Activated naive CD8-positive, alpha-beta T cell (primary cell): ENCODE data around the gene LYST.

Source experiments
- H3K27ac Mint-ChIP-seq: one replicate; pipeline ENCODE4 v1.8.0; 2021; ENCODE audit warnings: mixed read lengths
- H3K27me3 Mint-ChIP-seq: one replicate; pipeline ENCODE4 v1.8.0; 2021; ENCODE audit warnings: mixed read lengths
- H3K36me3 Mint-ChIP-seq: one replicate; pipeline ENCODE4 v1.8.0; 2021; ENCODE audit warnings: mixed read lengths
- H3K4me1 Mint-ChIP-seq: one replicate; pipeline ENCODE4 v1.8.0; 2021; ENCODE audit warnings: low read depth, mixed read lengths
- H3K4me3 Mint-ChIP-seq: one replicate; pipeline ENCODE4 v1.8.0; 2021; ENCODE audit warnings: mild to moderate bottlenecking, mixed read lengths
- H3K9me3 Mint-ChIP-seq: one replicate; pipeline ENCODE4 v1.8.0; 2021; ENCODE audit warnings: low read depth, mixed read lengths

LYST gene

DNA sequence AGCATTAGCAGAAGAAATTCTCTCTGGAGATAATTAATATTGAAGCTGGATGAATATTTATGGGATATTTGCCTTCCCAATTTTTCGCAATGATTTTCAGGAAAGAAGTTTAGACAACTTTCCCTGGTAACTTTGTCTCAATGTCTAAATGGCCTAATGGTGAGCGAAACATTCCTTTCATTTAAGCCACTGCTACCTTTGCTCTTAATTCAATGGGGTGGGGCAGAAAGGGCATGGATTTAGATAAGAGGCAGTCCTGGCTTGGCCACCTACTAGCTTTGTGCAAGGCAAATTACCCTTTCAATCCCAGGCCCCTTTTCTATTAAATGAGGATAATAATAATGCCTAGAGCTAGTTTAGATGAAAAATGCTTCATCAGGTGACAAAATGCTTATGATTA lies 27.1 kb upstream of the LYST start:
- H3K36me3 Mint-ChIP-seq = no peaks in the 10 kb centered on the region
- no peaks in the 10 kb centered on the region for H3K27me3 Mint-ChIP-seq

DNA sequence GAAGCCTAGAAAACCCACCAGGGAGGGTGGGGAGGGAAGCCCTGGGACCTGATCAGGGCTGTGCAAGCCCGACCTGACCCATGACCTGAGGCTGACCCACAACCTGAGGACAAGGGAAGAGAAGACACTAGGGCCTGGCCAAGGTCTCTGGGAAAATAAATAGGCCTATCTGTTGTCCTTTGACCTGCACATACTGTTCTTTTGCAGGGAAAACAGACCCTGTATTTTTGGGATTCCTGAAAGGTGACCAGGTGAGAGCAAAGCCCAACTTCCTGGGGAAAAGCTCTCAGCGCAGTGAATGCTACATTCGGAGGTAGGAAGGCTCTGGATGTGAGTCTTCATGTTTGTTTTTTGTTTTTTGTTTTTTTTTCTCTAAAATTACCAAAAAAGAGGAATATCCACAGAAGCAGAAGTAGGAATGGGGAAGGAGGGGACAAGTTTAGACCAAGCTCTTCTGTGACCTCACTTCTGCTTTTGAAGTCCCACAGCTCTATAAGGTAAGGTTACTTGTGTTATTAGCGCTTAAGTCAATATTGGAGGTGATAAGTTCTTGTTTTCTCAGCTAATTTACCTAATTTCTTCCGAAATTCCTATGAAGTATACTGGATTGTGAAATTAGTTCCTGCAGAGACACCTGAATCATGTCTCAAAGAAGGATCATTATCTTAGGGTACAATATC lies 26.2 kb upstream of the LYST start:
- Mint-ChIP-seq H3K4me1 (peaks cover 9% of the 10 kb centered on the region), H3K27ac (no peak overlapping the region), H3K4me3 (no peak overlapping the region), H3K27me3 (no peaks in the 10 kb centered on the region), H3K9me3 (no peaks in the 10 kb centered on the region), H3K36me3 (no peaks in the 10 kb centered on the region)

More for the DNA sequence above, 27.1 kb upstream of the LYST start:
- Mint-ChIP-seq H3K27ac (no peak overlapping the region), H3K4me1 (peaks cover 1% of the 10 kb centered on the region), H3K4me3 (no peak overlapping the region), H3K9me3 (no peaks in the 10 kb centered on the region)

DNA sequence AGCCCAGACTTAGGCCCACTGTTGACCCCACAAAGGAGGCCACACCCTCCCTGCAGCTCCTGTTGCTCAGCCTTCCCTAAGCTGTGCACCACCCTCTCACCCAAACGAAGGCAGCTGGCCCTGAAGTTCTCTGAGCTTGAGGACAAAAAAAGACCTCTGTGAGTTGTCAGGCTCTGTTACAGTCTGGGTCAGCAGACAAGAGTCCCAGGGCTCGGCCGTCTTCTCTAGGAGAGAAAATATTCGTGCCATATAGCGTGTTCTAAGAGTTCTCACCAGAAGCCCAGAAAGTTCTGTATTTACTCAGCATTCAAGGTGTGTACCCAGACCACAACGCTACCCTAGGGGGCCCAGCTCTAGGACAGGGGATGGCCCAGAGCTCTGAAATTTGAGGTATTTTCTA lies 25.5 kb upstream of the LYST start:
- no peaks in the 10 kb centered on the region for H3K27me3 Mint-ChIP-seq
- H3K4me3 Mint-ChIP-seq = no peak overlapping the region
- H3K36me3 Mint-ChIP-seq = no peaks in the 10 kb centered on the region
- no peaks in the 10 kb centered on the region for H3K9me3 Mint-ChIP-seq
- H3K27ac Mint-ChIP-seq = no peak overlapping the region
- peaks cover 16% of the 10 kb centered on the region for H3K4me1 Mint-ChIP-seq

DNA sequence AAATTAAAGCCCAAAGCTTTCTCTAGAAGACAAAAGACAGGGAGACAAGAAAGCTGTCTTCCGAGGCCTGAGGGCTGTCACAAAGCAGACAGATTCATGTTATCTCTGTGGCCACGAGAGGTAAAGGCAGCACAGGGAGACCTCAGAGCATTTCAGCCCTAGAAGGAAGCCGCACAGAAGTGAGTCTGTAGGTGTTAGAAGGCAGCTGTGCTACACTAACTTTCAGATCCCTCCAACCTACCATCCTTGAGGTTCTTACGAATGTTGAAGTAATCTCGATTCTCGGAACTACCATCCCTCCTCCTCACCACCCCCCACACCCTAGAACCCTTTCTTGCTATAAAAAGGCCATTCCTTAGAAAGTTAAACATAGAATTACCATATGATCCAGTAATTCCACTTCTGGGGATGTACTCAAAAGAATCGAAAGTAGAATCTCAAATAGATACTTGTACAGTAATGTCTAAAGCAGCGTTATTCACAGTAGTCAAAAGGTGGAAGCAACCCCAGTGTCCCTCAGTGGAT lies 21.5 kb upstream of the LYST start:
- Mint-ChIP-seq H3K27me3 (no peaks in the 10 kb centered on the region), H3K9me3 (no peaks in the 10 kb centered on the region), H3K4me1 (peaks cover 31% of the 10 kb centered on the region), H3K4me3 (peak overlapping the region; percentile 72), H3K27ac (peak overlapping the region; percentile 96), H3K36me3 (no peaks in the 10 kb centered on the region)

DNA sequence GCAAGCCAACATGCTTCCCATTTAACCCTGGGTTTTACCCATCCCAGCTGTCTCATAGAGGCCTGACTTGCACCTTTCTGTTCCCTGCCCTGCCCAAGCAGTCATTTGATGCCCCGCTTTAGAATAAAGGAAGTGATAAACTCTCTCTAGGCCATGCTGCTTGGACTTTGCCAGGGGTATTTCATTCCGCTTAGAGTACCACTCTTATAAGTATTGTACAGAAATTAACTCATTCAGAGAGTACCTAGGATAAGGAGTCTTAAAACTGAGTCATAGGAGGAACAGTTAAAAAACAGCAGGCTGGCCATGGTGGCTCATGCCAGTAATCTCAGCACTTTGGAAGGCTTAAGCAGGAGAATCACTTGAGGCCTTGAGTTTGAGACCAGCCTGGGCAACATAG lies 21.0 kb upstream of the LYST start:
- Mint-ChIP-seq H3K27ac (peak overlapping the region; percentile 96), H3K36me3 (no peaks in the 10 kb centered on the region), H3K9me3 (no peaks in the 10 kb centered on the region), H3K27me3 (no peaks in the 10 kb centered on the region), H3K4me1 (peaks cover 32% of the 10 kb centered on the region), H3K4me3 (peak overlapping the region; percentile 55)

DNA sequence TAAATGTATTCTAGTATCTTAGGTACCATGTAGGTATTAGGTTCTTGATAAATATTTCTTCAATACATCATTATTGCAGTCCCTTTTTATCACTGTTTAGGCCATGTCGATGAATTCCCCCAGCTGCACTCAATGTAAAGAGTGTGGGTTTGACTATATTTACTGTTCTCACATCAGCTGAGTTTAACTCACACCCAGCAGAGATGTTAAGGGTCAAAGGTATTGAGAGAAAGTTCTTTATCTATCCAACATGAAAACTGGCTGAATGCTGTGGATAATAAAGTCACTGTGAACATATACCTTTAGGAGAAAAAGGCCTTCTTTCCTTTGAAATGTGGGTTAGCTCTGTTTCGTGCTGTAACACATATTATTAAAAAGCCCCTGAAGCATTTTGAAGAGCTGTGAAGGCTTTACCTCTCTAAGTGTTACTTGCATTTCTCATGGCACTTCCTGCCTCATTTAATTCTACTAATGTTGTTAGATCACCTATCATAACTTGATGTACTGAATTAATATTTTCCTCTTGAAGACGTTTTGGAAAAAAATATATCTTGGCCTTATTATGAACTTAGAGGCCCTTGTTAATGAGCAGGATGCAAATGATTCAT lies 19.1 kb upstream of the LYST start:
- Mint-ChIP-seq H3K4me1 (peaks cover 32% of the 10 kb centered on the region), H3K27ac (peak overlapping the region; percentile 91), H3K9me3 (no peaks in the 10 kb centered on the region), H3K27me3 (no peaks in the 10 kb centered on the region), H3K4me3 (peak overlapping the region; percentile 4), H3K36me3 (no peaks in the 10 kb centered on the region)

DNA sequence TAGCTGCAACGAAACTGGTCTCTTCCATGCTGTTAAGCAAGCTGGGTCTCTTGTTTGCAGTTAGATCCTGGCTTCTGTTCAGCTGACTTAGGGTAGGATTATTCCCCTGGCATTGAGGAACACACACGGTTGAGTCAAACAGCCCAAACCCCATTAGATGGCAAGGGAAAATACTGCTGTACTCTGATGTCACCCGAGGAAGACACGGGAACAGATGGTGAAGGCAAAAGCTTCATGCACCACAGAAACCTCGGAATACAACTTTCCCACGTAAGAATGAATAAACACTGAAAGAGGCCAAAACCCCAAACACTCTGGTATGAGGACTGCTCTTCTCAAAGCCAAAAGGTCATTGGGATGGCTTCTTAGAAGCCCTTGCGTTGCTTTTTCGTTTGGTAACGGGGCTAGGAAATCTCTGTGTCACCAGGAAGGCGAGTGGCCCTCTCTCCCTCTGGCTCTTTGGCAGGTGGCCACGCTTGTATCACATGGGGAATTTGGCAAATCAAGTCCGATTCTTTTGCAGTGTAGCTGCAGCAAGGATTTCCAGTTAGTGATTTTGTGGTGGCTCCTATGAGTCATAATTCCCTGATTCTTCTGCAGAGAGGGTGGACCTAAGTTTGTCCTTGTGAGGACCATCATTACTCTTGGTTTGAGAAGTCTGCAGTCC lies 16.7 kb upstream of the LYST start:
- peaks cover 39% of the 10 kb centered on the region for H3K4me1 Mint-ChIP-seq
- H3K27me3 Mint-ChIP-seq = no peaks in the 10 kb centered on the region
- H3K36me3 Mint-ChIP-seq = no peaks in the 10 kb centered on the region
- no peaks in the 10 kb centered on the region for H3K9me3 Mint-ChIP-seq
- H3K27ac Mint-ChIP-seq = peak overlapping the region; percentile 13
- H3K4me3 Mint-ChIP-seq = no peak overlapping the region

DNA sequence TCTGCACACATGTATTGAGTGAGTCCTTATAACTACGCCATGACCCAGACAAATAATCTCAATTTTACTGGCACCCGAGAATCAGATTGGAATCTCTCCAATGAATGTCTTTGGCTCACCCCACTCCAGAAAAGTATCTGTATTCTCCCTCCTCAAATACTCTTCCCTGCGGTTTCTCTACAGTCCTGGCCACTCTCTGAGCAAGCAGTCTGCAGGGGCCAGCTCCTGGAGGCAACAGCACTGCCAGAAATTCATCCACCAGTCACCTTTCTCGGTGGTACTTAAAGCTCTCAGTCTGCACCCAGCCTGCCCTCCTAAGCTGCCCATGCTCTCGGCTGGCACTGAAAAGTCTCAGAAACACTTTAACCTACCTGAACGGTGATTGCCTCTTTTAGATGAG lies 16.1 kb upstream of the LYST start:
- no peak overlapping the region for H3K4me3 Mint-ChIP-seq
- H3K27me3 Mint-ChIP-seq = no peaks in the 10 kb centered on the region
- H3K27ac Mint-ChIP-seq = peak overlapping the region; percentile 13
- H3K9me3 Mint-ChIP-seq = no peaks in the 10 kb centered on the region
- no peaks in the 10 kb centered on the region for H3K36me3 Mint-ChIP-seq
- peaks cover 41% of the 10 kb centered on the region for H3K4me1 Mint-ChIP-seq

DNA sequence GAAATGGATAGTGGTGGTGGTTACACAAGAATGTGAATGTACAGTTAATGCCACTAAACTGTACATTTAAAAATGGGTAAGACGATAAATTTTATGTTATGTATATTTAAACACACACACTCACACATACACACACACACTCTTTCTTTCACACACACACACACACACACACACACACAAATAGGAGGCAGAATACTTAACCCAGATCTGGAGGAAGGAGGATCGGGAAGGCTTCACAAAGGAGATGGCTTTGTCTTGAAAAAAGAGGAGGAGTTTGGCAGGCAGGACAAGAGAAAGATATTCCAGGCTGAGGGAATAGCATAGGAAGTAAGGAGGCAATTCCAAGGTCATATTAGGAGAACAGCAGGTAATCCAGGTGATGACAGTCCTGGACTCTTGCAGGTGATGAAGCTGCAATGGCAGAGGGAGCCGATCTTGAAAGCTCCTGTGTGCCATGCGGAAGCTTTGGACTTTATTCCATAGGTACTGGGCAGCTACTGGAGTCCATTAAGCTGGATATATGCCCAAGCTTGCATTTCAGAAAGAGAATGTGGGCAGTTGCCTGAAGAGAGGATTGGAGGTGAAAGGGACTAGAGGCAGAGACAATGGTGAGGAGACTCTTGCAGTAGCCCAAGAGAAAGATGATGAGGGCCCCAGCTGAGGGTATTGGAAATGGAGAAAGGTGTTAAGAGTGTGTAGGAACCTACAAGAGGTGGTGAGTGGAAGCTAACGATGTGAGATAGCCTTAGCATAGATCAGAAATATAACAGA lies 15.4 kb upstream of the LYST start:
- Mint-ChIP-seq H3K9me3 (no peaks in the 10 kb centered on the region), H3K36me3 (no peaks in the 10 kb centered on the region), H3K4me3 (no peak overlapping the region), H3K27ac (peak overlapping the region; percentile 41), H3K27me3 (no peaks in the 10 kb centered on the region), H3K4me1 (peaks cover 40% of the 10 kb centered on the region)

DNA sequence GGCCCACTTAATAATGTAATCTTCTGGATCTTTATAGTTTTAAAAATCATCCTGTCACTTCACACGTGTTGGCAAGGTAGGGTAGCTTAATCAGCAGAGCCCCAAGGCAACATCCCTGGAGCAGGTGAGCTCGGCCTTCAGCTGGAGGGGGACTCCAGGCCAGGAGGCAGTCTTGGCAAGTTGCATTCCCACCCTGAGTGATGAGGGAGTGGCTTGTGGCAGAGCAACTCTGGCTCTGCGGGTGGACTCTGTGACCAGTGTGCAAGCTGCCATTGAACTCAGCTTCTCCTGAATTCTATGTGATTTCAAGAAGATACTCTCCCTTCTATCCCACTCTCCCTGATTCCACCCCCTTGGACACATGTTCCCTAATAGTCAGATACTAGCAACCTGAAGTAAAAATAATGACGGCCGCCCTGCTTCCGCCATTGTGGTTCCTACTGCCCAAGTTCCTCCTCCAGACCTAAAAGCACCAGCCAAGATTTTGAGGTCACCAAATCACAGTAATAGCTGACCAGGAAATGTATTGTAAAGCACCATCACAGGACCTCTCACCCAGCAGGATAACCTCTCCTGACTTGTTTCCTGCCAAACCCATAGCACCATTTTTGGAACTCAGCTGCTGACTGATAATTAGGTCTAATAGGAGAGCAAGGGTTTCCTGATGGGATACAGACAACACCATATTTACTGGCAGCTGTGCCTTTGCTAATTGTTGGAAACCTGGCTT lies 11.5 kb upstream of the LYST start:
- H3K27ac Mint-ChIP-seq = peak overlapping the region; percentile 95
- H3K4me1 Mint-ChIP-seq = peaks cover 61% of the 10 kb centered on the region
- H3K27me3 Mint-ChIP-seq = no peaks in the 10 kb centered on the region
- no peaks in the 10 kb centered on the region for H3K9me3 Mint-ChIP-seq
- no peaks in the 10 kb centered on the region for H3K36me3 Mint-ChIP-seq
- H3K4me3 Mint-ChIP-seq = no peak overlapping the region

DNA sequence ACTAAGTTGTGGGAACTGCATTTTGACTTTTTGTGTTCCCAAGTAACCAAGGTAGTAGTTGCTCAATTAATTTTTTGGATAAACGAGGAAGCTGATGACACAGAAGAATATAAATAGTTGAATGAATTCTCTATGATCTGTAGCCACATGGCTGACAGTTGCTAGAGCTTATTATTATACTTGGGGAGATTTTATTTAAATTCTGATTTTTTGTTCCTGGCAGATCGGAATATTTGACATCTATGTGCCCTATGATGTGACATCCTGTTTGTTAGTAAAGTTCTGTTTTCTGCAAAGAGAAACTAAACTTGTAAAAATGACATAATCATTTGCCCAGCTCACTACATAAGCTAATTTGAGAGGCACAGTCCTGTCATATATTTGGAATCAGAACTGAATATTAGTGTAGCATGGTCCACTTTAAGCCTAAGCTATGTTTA lies 9.7 kb upstream of the LYST start:
- H3K4me3 Mint-ChIP-seq = peak overlapping the region; percentile 58

DNA sequence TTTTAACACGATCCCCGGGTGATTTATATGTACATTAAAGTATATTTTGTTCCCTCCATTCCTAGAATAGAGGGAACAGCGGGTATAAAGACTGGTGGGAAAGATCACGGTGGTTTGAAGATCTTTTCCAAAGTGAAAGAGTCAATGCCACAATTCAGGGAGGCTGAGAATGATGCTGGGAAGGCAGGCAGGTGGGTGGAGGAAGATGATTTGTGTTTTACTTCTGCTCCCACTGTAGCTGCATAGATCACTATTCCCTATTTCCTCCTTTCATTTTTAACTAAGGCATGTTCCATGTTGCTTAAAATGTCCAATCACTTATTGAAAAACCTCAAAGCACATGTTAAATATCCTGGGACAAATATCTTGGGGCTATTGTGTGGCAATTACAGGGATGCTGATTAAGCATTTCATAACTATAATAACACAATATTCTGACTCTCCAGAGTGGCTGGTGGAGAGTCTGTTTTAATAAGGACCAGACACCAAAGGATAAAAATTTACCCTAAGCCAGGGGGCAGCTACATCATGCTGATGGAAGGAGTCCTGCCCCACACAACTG lies 8.4 kb upstream of the LYST start:
- Mint-ChIP-seq H3K27me3 (no peaks in the 10 kb centered on the region), H3K27ac (peak overlapping the region; percentile 95), H3K9me3 (no peaks in the 10 kb centered on the region), H3K4me3 (no peak overlapping the region), H3K36me3 (no peaks in the 10 kb centered on the region), H3K4me1 (peaks cover 79% of the 10 kb centered on the region)

More for the DNA sequence above, 9.7 kb upstream of the LYST start:
- H3K9me3 Mint-ChIP-seq = no peaks in the 10 kb centered on the region
- peak overlapping the region; percentile 95 for H3K27ac Mint-ChIP-seq
- no peaks in the 10 kb centered on the region for H3K27me3 Mint-ChIP-seq
- H3K4me1 Mint-ChIP-seq = peaks cover 78% of the 10 kb centered on the region
- H3K36me3 Mint-ChIP-seq = no peaks in the 10 kb centered on the region

DNA sequence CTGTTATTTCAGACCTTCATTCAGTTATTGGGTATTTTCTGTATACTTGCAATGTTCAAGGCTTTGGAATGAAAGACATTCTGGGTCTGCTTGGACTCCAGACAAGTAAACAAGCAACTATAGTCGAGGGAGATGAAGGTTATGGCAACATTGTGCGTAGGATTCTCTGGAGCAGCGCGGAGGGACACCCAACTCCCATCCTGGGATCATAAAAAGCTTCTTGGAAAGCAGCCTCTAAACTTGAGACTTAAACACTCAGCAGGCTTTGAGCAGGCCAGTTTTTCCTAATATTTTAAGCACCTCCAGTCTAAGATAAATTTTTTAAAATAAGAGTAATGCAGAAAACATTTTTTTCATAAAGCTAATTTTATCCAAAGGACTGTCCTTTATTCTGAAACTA lies 7.6 kb upstream of the LYST start:
- Mint-ChIP-seq H3K4me1 (peaks cover 74% of the 10 kb centered on the region), H3K27ac (no peak overlapping the region), H3K9me3 (no peaks in the 10 kb centered on the region), H3K27me3 (no peaks in the 10 kb centered on the region), H3K4me3 (peak overlapping the region; percentile 64), H3K36me3 (no peaks in the 10 kb centered on the region)

DNA sequence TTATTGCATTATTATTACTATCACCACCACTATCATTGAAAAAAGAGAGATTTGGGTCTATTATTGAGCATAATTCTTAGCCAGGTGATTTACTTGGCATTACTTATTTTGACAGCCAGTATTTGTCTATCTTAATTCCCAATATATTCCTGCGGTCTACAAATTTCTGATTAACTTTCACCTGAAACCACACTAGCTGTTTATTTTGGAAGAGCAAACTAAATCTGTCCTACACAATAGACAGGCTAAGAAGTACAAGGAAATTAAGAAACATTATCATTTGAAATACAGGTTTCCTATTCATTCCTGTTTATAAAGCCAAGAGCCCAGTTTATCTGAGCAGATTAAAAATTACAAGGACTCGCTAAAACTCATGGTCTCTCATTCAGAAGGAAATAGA lies 6.9 kb upstream of the LYST start:
- Mint-ChIP-seq H3K4me1 (peaks cover 73% of the 10 kb centered on the region), H3K27ac (no peak overlapping the region), H3K36me3 (no peaks in the 10 kb centered on the region), H3K9me3 (no peaks in the 10 kb centered on the region), H3K27me3 (no peaks in the 10 kb centered on the region), H3K4me3 (peak overlapping the region; percentile 64)
